Measurements from ENCODE around the gene S1PR4.
"Not testable (repeated sequence)": the region's sequence is repeated elsewhere in the genome, so short reads cannot be mapped to it uniquely, and the experiment has no call there.

Gene S1PR4

GRCh38 chr19:3153286-3154230 lies 25.0 kb upstream of the S1PR4 start:
- no peak for DNase-seq

- DNase-seq = not testable (repeated sequence)
Measured at GRCh38 chr19:3154447-3154846, 24.1 kb upstream of the S1PR4 start.

GRCh38 chr19:3154957-3155736 lies 23.4 kb upstream of the S1PR4 start:
- DNase-seq = no peak

- DNase-seq = no peak
Measured at GRCh38 chr19:3157096-3157845, 21.3 kb upstream of the S1PR4 start.

GRCh38 chr19:3159565-3159964 lies 19.0 kb upstream of the S1PR4 start:
- DNase-seq = no peak

GRCh38 chr19:3160219-3160618 lies 18.4 kb upstream of the S1PR4 start:
- DNase-seq = no peak

GRCh38 chr19:3161453-3161852 lies 17.1 kb upstream of the S1PR4 start:
- DNase-seq = no peak

GRCh38 chr19:3162418-3163229 lies 15.9 kb upstream of the S1PR4 start:
- DNase-seq = no peak

- peak; percentile 24 for DNase-seq
Measured at GRCh38 chr19:3163230-3163886, 15.2 kb upstream of the S1PR4 start.

GRCh38 chr19:3163943-3164342 lies 14.6 kb upstream of the S1PR4 start:
- DNase-seq = no peak

GRCh38 chr19:3167533-3168272 lies 10.9 kb upstream of the S1PR4 start:
- no peak for DNase-seq

GRCh38 chr19:3171894-3172672 lies 6.5 kb upstream of the S1PR4 start:
- DNase-seq = no peak

GRCh38 chr19:3172673-3173000 lies 5.9 kb upstream of the S1PR4 start:
- DNase-seq = not testable (repeated sequence)

- no peak for DNase-seq
Measured at GRCh38 chr19:3175781-3176714, 2.5 kb upstream of the S1PR4 start.

- peak; percentile 24 for DNase-seq
Measured at GRCh38 chr19:3176715-3177501, 1.7 kb upstream of the S1PR4 start.

- peak; percentile 30 for DNase-seq
Measured at GRCh38 chr19:3178973-3179738, 587 bp downstream of the S1PR4 start.

GRCh38 chr19:3179739-3180293 lies 1.2 kb downstream of the S1PR4 start:
- peak; percentile 27 for DNase-seq
